Calu3 (cell line): Measurements from ENCODE around the gene SCCPDH. TPM values are rescaled to one million over a fixed set of nuclear protein-coding genes. Genes with fewer than 3 reads are reported as not detected.

ENCODE experiments used
- BruUV-seq: library from RNA; stranded (reverse); fragments of 400-500 nt; replicated peaks from 2 replicates; lab custom pipeline; 2021; lab: Mats Ljungman, UMichigan
- CTCF ChIA-PET: fragments of 300-600 bp; sonication (Branson Sonifier 250); formaldehyde crosslinking; loops from one replicate; lab custom pipeline; 2022; ENCODE audit warnings: antibody characterized with exemption; lab: Charles Lee
- DNase-seq: peaks from one replicate; pipeline ENCODE4 v3.0.0; 2022
- H3K27ac Mint-ChIP-seq: one replicate; pipeline ENCODE4 v1.8.0; 2022; ENCODE audit warnings: mixed read lengths; ENCODE audit not compliant: unreplicated experiment
- H3K27me3 Mint-ChIP-seq: one replicate; pipeline ENCODE4 v1.8.0; 2022; ENCODE audit warnings: mixed read lengths; ENCODE audit not compliant: unreplicated experiment
- H3K36me3 Mint-ChIP-seq: one replicate; pipeline ENCODE4 v1.8.0; 2022; ENCODE audit warnings: mild to moderate bottlenecking, moderate library complexity, mixed read lengths; ENCODE audit not compliant: insufficient read depth, unreplicated experiment
- H3K4me1 Mint-ChIP-seq: one replicate; pipeline ENCODE4 v1.8.0; 2022; ENCODE audit warnings: mild to moderate bottlenecking, low read depth, mixed read lengths; ENCODE audit not compliant: unreplicated experiment
- H3K4me3 Mint-ChIP-seq: one replicate; pipeline ENCODE4 v1.8.0; 2022; ENCODE audit warnings: mild to moderate bottlenecking, low read depth, moderate library complexity, mixed read lengths; ENCODE audit not compliant: unreplicated experiment
- H3K9me3 Mint-ChIP-seq: one replicate; pipeline ENCODE4 v1.8.0; 2022; ENCODE audit warnings: low read depth, mixed read lengths; ENCODE audit not compliant: unreplicated experiment
- CTCF ChIP-seq: fragments of 200-600 bp; IDR thresholded peaks from one replicate; pipeline ENCODE4 v1.8.0; 2022; ENCODE audit warnings: antibody characterized with exemption; ENCODE audit not compliant: unreplicated experiment
- intact Hi-C: fragments of 100-400 bp; cut with micrococcal nuclease; formaldehyde crosslinking; loops from one replicate; pipeline ENCODE4 v1.10.0; 2022; ENCODE audit not compliant: unreplicated experiment
- total RNA-seq: library from RNA; stranded (reverse); gene quantifications from 2 replicates; pipeline ENCODE4 v1.2.3, GENCODE V29; 2022

The SCCPDH gene
- total RNA-seq, 1 experiment from 2014 or later = 40.0 TPM

GRCh38 chr1:246798107-246798506, 73.9 kb downstream of the SCCPDH start:
- intact Hi-C loops = no loop called here
- CTCF ChIA-PET = no interaction called here
- DNase-seq = no peak
- no peak overlapping the region for H3K4me3 Mint-ChIP-seq
- no peak overlapping the region for H3K27ac Mint-ChIP-seq
- no peaks in the 10 kb centered on the region for H3K4me1 Mint-ChIP-seq
- no peaks in the 10 kb centered on the region for H3K36me3 Mint-ChIP-seq
- no peaks in the 10 kb centered on the region for H3K9me3 Mint-ChIP-seq
- peaks cover 45% of the 10 kb centered on the region for H3K27me3 Mint-ChIP-seq
- no peak for TF ChIP-seq CTCF
- no TSS peak for BruUV-seq

- CTCF ChIA-PET = interaction anchor here (0.6 to 0.7 kb wide), 2 partner anchors 102 to 423 kb away, joined by 3 to 4 read pairs; no protein-coding TSS in a partner anchor
Observed at GRCh38 chr1:246798606-246799496, 74.6 kb downstream of the SCCPDH start.

GRCh38 chr1:246800356-246800755, 76.1 kb downstream of the SCCPDH start:
- H3K27ac Mint-ChIP-seq = no peak overlapping the region
- H3K4me1 Mint-ChIP-seq = no peaks in the 10 kb centered on the region
- H3K9me3 Mint-ChIP-seq = no peaks in the 10 kb centered on the region
- no peaks in the 10 kb centered on the region for H3K36me3 Mint-ChIP-seq
- peaks cover 36% of the 10 kb centered on the region for H3K27me3 Mint-ChIP-seq
- CTCF ChIA-PET = no interaction called here
- no TSS peak for BruUV-seq
- no peak overlapping the region for H3K4me3 Mint-ChIP-seq
- DNase-seq = no peak
- intact Hi-C loops = no loop called here
- TF ChIP-seq CTCF = no peak

More at GRCh38 chr1:246798606-246799496, 74.6 kb downstream of the SCCPDH start:
- DNase-seq = no peak
- BruUV-seq = no TSS peak
- intact Hi-C loops = no loop called here
- no peak for TF ChIP-seq CTCF
- Mint-ChIP-seq H3K27me3 (peaks cover 37% of the 10 kb centered on the region), H3K36me3 (no peaks in the 10 kb centered on the region), H3K27ac (no peak overlapping the region), H3K4me1 (no peaks in the 10 kb centered on the region), H3K9me3 (no peaks in the 10 kb centered on the region), H3K4me3 (no peak overlapping the region)

- Mint-ChIP-seq H3K27me3 (peaks cover 32% of the 10 kb centered on the region), H3K36me3 (no peaks in the 10 kb centered on the region), H3K4me1 (no peaks in the 10 kb centered on the region), H3K9me3 (no peaks in the 10 kb centered on the region), H3K4me3 (no peak overlapping the region), H3K27ac (no peak overlapping the region)
- TF ChIP-seq CTCF = no peak
- no peak for DNase-seq
- CTCF ChIA-PET = no interaction called here
- intact Hi-C loops = no loop called here
- no TSS peak for BruUV-seq
Observed at GRCh38 chr1:246800756-246801155, 76.5 kb downstream of the SCCPDH start.
